Stimulated activated CD8-positive, alpha-beta memory T cell treated with anti-CD3 and anti-CD28 coated beads, Interleukin-4, amount 100 ng/mL, for 1 hour (primary cell): ENCODE results near the gene ESR2.

Experiments used
- DNase-seq, 2 donors: peaks; one replicate each; pipeline ENCODE4 v3.0.0-alpha.2; 2020; ENCODE audit warnings: low read depth in 2 of 2, low spot score in 1 of 2

ESR2 gene

GRCh38 chr14:64266239-64266638, 27.9 kb downstream of the ESR2 start:
- DNase-seq: no peak

- DNase-seq: no peak
These were observed 28.9 kb downstream of the ESR2 start for GRCh38 chr14:64265222-64265621.

- DNase-seq: no peak
These were observed 33.8 kb downstream of the ESR2 start for GRCh38 chr14:64260418-64260817.

- no peak for DNase-seq
These were observed 38.4 kb downstream of the ESR2 start for GRCh38 chr14:64255756-64256155.

GRCh38 chr14:64253672-64254071, 40.5 kb downstream of the ESR2 start:
- DNase-seq: no peak

GRCh38 chr14:64249363-64249762, 44.8 kb downstream of the ESR2 start:
- DNase-seq: no peak

GRCh38 chr14:64248689-64249088, 45.5 kb downstream of the ESR2 start:
- no peak for DNase-seq

- no peak for DNase-seq
These were observed 47.0 kb downstream of the ESR2 start for GRCh38 chr14:64247195-64247594.

- no peak for DNase-seq
These were observed 47.5 kb downstream of the ESR2 start for GRCh38 chr14:64246688-64247087.

GRCh38 chr14:64245491-64245890, 48.7 kb downstream of the ESR2 start:
- DNase-seq: no peak

GRCh38 chr14:64244279-64244678, 49.9 kb downstream of the ESR2 start:
- no peak for DNase-seq

GRCh38 chr14:64238631-64239030, 55.5 kb downstream of the ESR2 start:
- DNase-seq: no peak

GRCh38 chr14:64238049-64238448, 56.1 kb downstream of the ESR2 start:
- no peak for DNase-seq

- DNase-seq: no peak
These were observed 58.2 kb downstream of the ESR2 start for GRCh38 chr14:64235652-64236640.

- no peak for DNase-seq
These were observed 59.1 kb downstream of the ESR2 start for GRCh38 chr14:64234877-64235651.

GRCh38 chr14:64233531-64234190, 60.5 kb downstream of the ESR2 start:
- no peak for DNase-seq

- DNase-seq: no peak
These were observed 61.2 kb downstream of the ESR2 start for GRCh38 chr14:64232944-64233343.

GRCh38 chr14:64232095-64232838, 61.9 kb downstream of the ESR2 start:
- no peak for DNase-seq

GRCh38 chr14:64229489-64229888, 64.7 kb downstream of the ESR2 start:
- no peak for DNase-seq

GRCh38 chr14:64227856-64228255, 66.3 kb downstream of the ESR2 start:
- no peak for DNase-seq
